ENCODE results near the gene MSANTD4. TPM values are rescaled to one million over a fixed set of nuclear protein-coding genes. Genes with fewer than 3 reads are reported as not detected.
"Not testable (repeated sequence)": the region's sequence is repeated elsewhere in the genome, so short reads cannot be mapped to it uniquely, and the experiment has no call there.

MSANTD4 gene
- total RNA-seq = 16.8 and 19.8 TPM in 2 replicates

DNA sequence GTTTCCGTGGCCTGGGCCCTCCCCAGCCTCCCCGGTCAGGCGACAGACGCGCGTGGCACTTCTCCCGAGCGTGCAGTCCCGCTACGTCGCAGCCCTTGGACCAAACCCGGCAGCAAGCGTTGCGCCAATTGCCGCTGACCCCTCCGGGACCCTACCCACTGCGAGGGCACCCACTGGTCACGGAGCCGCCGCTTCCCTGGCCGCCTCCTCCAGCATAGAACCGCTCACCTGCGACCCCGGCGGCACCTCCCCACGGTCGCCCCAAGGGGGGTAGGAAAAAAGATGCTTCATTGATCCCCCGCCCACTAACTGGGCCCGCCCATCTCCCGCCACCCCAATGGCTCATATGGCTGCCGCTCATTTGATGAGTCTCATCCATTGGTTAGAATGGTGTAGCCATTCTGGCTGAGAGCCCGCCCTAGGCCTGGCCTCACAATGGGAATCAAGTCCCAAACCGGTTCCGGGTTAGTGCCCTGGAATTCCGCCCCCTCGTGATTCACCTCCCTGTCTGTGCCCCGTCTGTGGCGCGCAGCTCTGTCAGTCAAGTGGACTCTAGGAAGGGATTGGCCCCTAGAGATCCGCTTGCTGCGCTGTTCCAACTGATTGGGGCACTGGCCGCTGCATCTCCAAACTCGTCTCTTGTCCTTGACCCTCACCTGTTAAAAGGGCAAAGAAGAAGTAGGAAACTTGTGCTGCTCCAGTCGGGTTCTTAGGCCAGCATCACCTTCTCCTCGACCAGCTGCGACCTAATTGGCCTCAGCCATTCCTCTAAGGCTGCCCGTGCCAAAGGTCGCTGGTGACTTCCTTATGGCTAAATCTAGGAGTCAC lies at the start of gene MSANTD4:
Gene MSANTD4 (minus strand): TSS at position 274 of the 828 bp plus-strand sequence. CDS start 11,323 bp downstream, outside the sequence.
- intact Hi-C loops (cut with micrococcal nuclease) = loop anchor here (1.0 to 5.0 kb wide), 8 partner anchors 55 to 1837 kb away; partner anchors contain the start of genes AASDHPPT, ALKBH8, CARD16 and CASP4

DNA sequence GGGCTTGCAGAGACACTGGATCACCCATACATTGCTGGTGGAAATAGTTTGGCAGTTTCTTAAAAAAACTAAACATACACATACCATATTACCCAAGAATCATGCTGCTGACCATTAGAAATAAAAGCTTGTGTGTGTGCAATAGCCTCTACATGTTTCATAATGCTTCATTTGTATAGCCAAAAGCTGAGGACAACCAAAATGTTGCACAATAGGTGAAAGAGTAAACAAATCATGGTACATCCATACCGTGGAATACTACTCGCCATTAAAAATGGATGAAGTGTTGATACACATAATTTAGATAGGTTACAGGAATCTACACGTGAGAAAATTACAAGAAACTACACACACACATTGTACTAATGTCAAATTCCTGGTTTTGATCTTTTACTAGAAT lies 48.6 kb upstream of the MSANTD4 start:
- intact Hi-C loops (cut with micrococcal nuclease) = loop anchor here (10.0 kb wide), 1 partner anchor 1784 kb away; the partner anchor contains the start of gene SLC35F2

DNA sequence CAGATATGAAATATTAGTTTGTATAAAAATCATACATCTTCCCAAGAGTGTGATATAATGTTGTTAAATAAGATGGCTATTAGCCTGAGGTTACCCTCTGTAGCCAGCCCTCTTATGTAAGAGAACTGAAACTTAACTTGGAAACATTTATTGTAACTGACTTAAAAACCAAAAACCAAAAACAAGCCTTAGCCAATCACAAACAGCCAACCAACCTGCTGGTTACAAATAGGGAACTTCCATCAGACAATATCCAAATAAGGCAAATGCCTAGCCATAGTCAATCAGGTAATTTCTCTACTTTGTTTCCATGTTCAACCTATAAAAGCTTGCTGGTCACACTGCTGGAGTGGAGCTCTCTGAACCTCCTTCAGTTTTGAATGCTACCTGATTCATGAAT lies 41.0 kb upstream of the MSANTD4 start:
- intact Hi-C loops (cut with micrococcal nuclease) = loop anchor here (1.0 kb wide), 1 partner anchor 14 kb away; the partner anchor contains the start of genes AASDHPPT and KBTBD3

DNA sequence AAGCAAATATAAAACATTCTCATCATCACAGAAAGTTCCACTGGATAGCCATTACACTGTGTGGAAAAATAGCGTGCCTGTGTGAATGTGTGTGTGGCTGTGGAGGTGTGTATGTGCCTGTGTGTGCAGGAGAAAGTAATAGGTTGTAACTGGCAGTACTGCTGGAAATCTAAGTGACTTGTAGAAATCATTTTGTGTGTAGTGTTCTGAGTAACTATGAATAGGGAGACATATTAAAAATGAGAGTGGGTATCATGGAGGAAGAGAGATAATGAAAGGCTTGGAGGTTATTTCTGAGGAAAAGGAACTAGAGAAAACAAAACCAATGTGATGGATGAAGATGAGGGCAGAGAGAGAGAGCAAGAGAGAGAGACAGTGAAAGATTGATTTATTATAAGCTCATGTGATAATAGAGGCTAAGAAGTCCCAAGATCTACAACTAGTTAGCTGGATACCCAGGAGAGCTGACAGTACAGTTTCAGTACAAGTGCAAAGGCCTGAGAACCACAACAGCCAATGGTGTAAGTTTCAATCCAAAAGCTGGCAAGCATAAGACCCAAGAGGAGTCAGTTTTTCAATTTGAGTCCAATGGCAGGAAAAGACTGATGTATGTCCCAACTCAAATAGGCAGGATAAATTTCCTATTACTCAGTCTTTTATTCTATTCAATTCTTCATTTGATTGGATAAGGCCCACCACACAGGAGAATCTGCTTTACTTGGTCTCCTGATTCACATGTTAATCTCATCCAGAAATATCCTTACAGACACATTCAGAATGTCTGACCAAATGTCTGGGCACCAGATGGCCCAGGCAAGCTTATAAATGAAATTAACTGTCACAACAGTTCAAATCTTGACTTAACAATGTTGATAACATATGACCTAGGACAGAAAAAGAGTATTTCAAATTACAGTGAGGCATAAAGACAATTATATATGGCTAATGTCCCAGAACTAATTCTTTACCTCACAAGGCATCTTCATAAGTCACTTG lies 40.2 kb upstream of the MSANTD4 start:
- intact Hi-C loops (cut with micrococcal nuclease) = no loop called here

DNA sequence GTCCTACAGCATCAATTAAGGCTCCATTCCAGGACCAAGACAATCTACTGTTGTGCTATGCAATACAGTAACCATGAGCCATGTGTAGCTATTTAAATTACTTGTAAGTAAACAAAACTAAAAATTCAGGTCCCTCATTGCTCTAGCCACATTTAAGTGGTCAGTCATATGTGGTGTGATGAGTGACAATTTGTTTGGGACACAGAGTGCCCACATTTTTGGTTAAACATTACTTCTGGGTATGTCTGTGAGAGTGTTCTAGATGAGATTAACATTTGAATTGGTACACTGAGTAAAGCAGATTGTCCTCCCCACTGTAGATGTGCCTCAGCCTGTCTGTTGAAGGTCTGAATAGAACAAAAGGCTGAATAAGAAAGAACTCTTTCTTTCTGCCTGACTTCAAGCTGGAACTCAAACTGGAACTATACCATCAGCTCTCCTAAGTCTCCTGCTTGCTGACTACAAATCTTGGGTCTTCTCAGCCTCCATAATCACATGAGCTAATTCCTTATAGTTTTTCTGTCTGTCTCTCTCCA lies 39.3 kb upstream of the MSANTD4 start:
- intact Hi-C loops (cut with micrococcal nuclease) = no loop called here

DNA sequence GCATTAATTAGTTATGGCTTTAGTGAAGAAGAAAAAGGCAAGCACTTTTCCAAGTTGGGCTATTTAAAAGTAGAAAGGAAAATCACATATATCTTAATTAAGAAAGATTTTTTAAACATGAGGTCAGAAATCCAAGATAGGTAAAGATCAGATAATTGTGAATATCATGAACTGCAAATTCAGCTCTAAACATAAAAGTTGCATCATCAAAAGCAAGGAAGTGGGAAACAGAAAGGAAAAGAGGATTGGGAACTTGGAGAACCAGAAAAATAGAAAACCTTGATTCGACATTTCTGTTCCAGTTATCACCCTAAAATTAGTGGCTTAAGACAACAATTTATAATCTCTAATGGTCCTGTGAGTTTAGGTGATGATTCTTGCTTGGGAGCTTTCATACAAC lies 37.6 kb upstream of the MSANTD4 start:
- intact Hi-C loops (cut with micrococcal nuclease) = no loop called here

DNA sequence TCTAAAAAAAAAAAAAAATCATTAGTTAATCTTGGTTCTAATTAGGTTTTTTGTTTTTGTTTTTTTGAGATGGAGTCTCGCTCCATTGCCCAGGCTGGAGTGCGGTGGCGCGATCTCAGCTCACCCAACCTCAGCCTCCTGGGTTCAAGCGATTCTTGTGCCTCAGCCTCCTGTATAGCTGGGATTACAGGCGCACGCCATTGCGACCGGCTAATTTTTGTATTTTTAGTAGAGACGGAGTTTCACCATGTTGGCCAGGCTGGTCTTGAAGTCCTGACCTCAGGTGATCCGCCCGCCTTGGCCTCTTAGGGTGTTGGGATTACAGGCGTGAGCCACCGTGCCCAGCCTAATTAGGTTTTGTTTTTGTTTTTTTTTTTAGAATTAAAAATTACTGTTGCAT lies 36.3 kb upstream of the MSANTD4 start:
- intact Hi-C loops (cut with micrococcal nuclease) = not testable (repeated sequence)

DNA sequence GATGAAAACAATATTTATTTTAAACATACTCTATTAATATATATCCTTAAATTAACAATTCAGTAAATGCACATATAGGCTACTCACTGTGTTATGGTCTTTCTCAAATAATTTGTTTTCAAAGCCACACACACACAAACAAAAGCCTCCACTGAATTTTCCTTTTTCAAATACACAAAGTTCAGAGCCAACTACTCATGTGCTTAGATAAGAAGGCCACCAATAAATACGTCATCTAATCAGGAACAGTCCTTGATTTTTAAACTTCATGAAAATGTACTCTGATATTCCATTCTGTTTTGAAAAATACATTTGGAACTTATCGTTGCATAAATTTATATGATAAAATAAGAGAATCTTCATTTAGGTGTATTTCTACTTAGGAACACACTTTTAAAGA lies 29.1 kb upstream of the MSANTD4 start:
- intact Hi-C loops (cut with micrococcal nuclease) = no loop called here

DNA sequence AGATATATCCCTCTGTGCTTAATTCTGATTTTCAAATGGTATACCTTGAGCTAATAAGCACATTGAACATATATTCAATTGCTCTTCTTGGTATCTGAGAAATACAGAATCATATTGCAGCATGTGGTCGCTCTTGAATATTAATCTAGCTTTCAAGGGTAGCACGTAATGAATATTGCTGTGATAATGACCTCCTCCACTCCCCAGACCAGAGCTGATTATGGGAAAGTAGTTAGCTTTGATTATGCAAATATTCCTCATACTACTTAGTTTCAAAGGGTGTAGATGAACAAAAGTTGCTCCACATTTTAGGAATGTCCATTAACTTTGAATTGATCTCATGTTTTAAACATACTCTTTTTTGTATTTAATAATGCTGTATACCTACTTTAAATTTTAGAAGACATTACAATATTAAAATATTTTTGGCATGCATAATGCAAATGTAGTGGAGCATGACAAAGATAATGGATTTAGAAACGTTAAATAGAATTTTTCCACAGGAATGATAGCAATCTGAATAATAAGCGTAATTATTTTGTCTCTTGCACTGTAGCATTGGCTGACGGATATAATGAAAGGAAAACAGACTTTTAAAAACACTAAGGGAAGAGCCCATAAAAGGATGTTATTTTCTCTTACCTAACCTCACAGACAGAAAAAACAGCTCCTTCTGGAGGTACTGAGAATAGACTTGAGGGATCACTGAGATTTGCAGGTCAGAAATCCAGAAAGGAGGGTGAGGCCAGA lies 27.9 kb upstream of the MSANTD4 start:
- intact Hi-C loops (cut with micrococcal nuclease) = no loop called here

DNA sequence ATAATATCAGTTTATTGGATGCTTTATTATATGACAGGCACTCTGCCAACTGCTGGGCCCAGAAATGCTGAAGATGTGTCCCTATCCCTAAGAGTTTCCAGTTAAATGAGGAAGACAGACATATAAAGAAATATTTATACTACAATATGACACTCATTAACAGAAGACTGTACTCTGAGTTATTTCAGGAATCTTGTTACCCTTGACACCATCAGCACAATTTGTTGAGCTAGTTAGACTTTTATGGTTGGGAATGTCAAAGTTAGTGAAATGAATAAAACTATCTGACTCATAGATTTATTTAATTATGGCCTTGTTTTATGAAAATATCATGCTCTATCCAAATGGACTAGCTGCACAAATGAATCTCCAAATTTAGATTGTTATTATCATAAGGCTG lies 25.6 kb upstream of the MSANTD4 start:
- intact Hi-C loops (cut with micrococcal nuclease) = no loop called here

DNA sequence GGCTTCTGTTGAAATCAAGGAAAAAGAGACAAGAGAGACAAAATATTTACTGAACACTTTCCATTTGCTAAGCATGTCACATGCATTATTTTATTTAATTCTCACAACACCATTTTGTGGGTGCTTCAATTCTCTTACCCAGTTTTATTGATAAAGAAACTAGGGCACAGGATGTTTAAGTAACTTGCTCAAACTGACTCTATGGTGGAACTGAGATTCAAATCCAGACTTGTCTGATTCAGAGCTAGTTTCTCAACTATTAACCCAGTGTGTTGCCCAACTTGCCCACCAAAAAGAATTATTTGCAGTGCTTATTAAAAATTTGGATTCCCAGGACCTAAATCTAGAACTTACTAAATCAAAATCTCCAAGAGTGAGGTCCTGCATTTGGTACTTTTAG lies 21.5 kb upstream of the MSANTD4 start:
- intact Hi-C loops (cut with micrococcal nuclease) = no loop called here

DNA sequence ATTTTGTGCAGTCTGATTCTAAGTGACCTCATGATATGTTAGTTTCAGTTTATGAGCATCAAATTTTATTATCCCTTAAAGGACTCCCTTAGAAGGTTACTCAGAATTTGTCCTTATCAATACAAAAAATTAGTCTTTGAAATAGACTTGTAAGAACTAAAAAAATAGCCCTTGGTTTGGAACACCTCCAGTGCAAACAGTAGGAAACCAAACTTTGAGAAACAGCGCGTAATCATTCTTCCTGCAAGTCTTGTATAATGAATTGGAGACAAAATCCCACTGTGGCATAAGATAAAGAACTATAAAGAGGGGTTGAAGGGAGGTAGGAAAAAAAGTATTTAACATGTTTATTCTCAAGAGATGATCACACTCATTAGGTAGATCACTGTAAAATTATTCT lies 10.8 kb upstream of the MSANTD4 start:
- intact Hi-C loops (cut with micrococcal nuclease) = no loop called here

DNA sequence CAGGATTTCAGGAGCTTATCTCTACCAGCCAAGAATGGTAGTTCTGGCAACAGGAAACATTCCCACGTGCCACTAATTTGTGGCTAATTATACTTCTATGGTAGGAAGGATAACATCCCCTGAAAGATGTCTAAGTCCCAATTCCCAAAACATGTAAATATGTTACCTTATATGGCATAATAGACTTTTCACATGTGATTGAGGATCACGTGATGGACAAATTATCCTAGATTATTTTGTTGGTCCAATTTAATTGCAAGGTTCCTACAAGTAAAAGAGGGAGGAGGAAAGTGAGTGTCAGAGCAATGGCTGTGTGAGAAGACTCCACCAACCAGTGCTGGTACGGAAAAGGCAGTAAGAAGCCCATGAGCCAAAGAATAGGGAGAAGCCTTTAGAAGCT lies 9.9 kb upstream of the MSANTD4 start:
- intact Hi-C loops (cut with micrococcal nuclease) = loop anchor here (1.0 kb wide), 1 partner anchor 19 kb away; no protein-coding TSS in a partner anchor

DNA sequence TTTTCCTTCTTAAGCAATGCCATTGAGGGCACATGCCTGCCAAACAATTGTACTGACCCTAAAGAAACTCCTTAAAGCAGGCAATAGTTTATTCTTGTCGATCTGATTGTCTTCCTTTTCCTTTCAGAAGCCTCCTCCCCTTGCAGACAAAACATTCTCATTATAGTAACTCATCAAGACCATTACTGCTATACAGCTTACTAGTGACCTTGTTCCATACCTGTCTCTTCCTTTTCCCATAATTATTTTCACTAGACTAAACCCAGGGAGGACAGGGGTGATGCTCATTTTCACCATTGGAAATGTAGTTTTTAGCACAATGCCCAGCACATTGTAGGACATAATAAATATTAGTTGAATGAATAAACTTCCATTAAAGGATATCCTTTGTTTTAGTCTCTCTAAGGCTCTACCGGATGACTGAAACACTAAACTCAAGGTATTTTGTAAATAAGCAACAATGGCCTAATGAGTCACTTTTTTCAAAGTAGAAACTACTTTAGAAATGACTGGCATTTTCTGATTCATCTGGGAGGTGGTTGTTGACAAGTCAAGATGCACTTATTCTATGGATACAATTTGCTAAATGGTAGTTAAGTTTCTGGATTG lies 9.3 kb upstream of the MSANTD4 start:
- intact Hi-C loops (cut with micrococcal nuclease) = loop anchor here (1.0 kb wide), 1 partner anchor 18 kb away; no protein-coding TSS in a partner anchor

DNA sequence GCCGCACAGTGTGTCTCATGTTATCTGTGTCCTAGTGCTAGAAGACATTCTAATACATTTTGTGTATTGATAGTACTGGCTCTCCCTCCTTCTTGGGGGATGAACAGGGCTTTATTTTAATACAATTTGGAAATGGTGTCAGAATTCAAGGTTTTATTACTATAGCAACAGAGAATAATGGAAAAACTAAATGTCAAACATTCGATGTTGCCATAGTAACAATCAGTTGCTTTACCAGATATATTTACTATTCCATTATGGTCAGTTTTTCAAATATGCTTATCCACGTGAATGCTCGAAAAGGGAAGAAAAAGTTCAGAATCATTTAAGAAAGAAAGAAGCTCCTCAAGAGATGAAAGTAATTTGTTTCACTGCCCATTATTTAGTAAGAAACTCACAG lies 8.6 kb upstream of the MSANTD4 start:
- intact Hi-C loops (cut with micrococcal nuclease) = loop anchor here (1.0 kb wide), 1 partner anchor 17 kb away; no protein-coding TSS in a partner anchor

DNA sequence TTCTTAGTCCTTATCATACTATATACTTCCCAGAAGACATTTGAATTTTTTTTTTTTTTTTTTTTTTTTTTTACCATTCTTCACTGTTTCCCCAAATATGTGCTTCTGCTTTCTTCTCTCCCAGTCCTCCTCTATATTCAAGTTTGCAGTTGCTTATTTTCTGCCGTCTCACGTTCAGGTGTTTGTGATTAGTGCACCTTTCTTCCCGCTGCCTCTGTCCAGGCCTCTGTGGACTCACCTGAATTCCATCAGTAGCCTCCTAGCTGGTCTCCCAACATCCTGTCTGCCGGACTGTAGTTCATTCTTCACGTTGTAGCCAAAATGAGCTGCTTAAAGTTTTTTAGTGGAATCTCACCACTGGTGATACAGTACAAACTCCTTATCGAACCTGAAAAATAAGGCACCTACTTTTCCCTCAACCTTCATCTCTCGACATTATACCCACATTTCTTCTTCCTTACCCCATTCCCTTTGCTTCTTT lies 795 bp upstream of the MSANTD4 start:
- intact Hi-C loops (cut with micrococcal nuclease) = loop anchor here (1.0 to 5.0 kb wide), 8 partner anchors 54 to 1836 kb away; partner anchors contain the start of genes AASDHPPT, ALKBH8, CARD16 and CASP4

DNA sequence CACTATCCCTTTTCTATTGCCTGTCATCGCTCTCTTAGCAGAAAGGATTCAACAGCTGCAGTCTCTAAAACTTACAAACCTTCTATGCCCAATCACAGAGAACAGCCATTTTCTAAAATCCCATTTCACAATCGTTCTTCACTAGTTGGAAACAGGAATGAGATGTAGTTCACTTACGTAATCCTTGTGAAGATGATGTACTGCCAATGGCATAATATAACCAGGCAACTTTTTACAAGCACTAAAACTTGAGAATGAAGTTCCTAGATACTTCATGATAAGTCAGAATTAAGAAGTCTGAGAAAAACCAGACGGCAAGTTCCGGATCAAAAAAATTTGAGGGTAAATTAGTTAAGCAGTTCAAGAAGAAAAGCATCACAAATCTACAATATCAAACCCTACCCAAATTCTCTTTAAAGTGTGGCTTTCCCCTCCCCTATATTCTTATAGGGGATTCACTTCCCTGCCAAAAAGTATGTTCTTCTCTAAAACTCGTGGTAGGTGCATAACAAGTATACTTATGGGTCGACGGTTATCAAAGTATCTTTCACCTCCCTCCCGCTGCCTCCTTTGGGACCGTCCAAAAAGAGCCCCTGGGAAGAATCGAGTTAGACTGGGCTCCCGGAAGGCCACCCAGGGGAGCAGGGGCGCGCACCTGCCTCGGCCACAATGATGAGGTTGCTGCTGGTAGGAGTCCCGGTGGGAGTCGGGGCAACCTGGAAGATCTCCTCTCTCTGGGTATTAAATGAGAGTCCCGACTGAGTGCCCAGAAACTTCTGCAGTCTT lies 666 bp downstream of the MSANTD4 start:
- intact Hi-C loops (cut with micrococcal nuclease) = loop anchor here (5.0 kb wide), 2 partner anchors 974 to 1054 kb away; partner anchors contain the start of genes CARD16 and CASP4

DNA sequence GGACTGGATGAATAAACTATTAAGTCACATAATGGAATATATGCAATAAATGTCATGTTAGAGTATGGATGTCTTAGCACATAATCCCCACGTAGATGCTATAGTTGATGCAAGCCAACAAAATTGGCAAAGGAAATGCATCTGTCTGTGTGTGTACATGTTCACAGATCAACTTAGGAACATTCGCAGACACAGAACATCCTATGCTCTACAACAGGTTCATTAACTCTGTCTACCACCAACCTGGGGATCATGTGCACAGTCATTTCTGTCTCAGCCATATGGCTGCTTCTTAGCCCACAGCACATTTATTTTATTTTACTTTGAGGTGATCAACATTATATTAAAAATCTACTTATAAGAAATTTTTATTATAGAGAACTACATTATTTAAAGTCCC lies 4.9 kb downstream of the MSANTD4 start:
- intact Hi-C loops (cut with micrococcal nuclease) = no loop called here

DNA sequence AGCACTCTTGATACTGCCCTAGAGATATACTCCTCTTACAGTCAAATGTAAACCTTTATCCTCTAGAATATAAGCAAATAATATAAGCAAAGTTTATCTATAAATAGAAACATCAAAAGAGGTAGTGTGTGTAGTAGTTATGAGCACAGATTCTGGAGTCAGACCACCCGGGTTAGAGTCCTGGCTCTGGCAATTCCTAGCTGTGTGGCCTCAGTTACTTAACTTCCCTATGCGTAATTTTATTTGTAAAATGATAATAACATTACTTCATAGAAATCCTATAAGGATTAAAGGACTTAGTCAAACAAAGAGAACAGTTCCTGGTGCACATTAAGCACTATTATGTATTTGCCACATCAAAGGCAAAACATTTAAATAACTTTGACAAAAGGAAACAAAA lies 7.0 kb downstream of the MSANTD4 start:
- intact Hi-C loops (cut with micrococcal nuclease) = no loop called here
